ENCODE data around the gene NOL12. TPM values are rescaled to one million over a fixed set of nuclear protein-coding genes. Genes with fewer than 3 reads are reported as not detected.

NOL12 gene
- polyA plus RNA-seq, 2 of the 4 experiments (the other 2 are of a cell fraction) = 23.0 to 37.3 TPM

- peak; percentile 57; the same call in 1 of the 3 replicates for TF ChIP-seq BCL3 (IDR thresholded peaks at IDR 0.05)
- TF ChIP-seq E2F6 (IDR thresholded peaks at IDR 0.05; ENCODE audit: borderline replicate concordance, low read depth) = peak; percentile 82; the same call in 1 of the 2 replicates
- TF ChIP-seq CBX8 (IDR thresholded peaks at IDR 0.05) = no peak
- peak; percentile 97 for TF ChIP-seq PBX3 (IDR thresholded peaks at IDR 0.05)
- TF ChIP-seq RAD21 (conservative IDR thresholded peaks at IDR 0.05 in 1 of 2, IDR thresholded peaks at IDR 0.05 in 1 of 2) = no peak
- no peak for TF ChIP-seq CHD2 (IDR thresholded peaks at IDR 0.05; ENCODE audit: low read length, partially characterized antibody)
- TF ChIP-seq RCOR1 (IDR thresholded peaks at IDR 0.05; ENCODE audit: low read depth, low read length) = no peak
- no peak for TF ChIP-seq ESRRA (IDR thresholded peaks at IDR 0.05; ENCODE audit: borderline replicate concordance, low read length)
- no peak for TF ChIP-seq POLR2AphosphoS2 (conservative IDR thresholded peaks at IDR 0.05; ENCODE audit: low read length)
- TF ChIP-seq RARB (CRISPR knock-in tag; IDR thresholded peaks at IDR 0.05) = no peak
- no peak for TF ChIP-seq HDAC2 (IDR thresholded peaks at IDR 0.05)
- peak; percentile 98 for TF ChIP-seq RFX5 (IDR thresholded peaks at IDR 0.05)
- no peak for TF ChIP-seq ZC3H11A (IDR thresholded peaks at IDR 0.05)
- TF ChIP-seq EP300 (IDR thresholded peaks at IDR 0.05) = no peak
- no peak for TF ChIP-seq PHF8 (IDR thresholded peaks at IDR 0.05; ENCODE audit: borderline replicate concordance, low read depth)
- TF ChIP-seq MAX (IDR thresholded peaks at IDR 0.05) = peak; percentile 77
- TF ChIP-seq TP53 (CRISPR knock-in tag; IDR thresholded peaks at IDR 0.05) = no peak
- no peak for TF ChIP-seq HOXA7 (CRISPR knock-in tag; IDR thresholded peaks at IDR 0.05)
- peak in 1 of 2 experiments; percentile 62; a peak in 1 of 5 replicates for TF ChIP-seq JUN (IDR thresholded peaks at IDR 0.05)
- TF ChIP-seq ZNF302 (CRISPR knock-in tag; IDR thresholded peaks at IDR 0.05) = no peak
- no peak for TF ChIP-seq CBX2 (IDR thresholded peaks at IDR 0.05; ENCODE audit: borderline replicate concordance, low read depth)
These were observed 27.7 kb upstream of the NOL12 start, which contains the start of gene PDXP (continued) for GRCh38 chr22:37658133-37659065.

- ATAC-seq (peak in 1 of 2 experiments; percentile 36; a peak in 2 of 6 replicates), FAIRE-seq (no peak), DNase-seq (ENCODE audit: low read depth in 1 of 2, low spot score in 1 of 2) (no peak)
- Histone ChIP-seq H3K27ac (peak overlapping the region; percentile 77 to 92), H3K4me2 (peak overlapping the region; percentile 98), H3K4me1 (peaks cover 15% of the 10 kb centered on the region), H3K9me3 (no peaks in the 10 kb centered on the region), H3K4me3 (peak overlapping the region; percentile 82)
- TF ChIP-seq TP53 (CRISPR knock-in tag; IDR thresholded peaks at IDR 0.05) = no peak
- no peak for TF ChIP-seq HOXB13 (CRISPR knock-in tag; IDR thresholded peaks at IDR 0.05; ENCODE audit: low read depth)
- TF ChIP-seq MAFK (IDR thresholded peaks at IDR 0.05; ENCODE audit: partially characterized antibody) = no peak
- TF ChIP-seq MAZ (IDR thresholded peaks at IDR 0.05; ENCODE audit: borderline replicate concordance, low read depth, low read length) = no peak
- no peak for TF ChIP-seq CTCF (IDR thresholded peaks at IDR 0.05)
- TF ChIP-seq ZC3H11A (IDR thresholded peaks at IDR 0.05) = no peak
- no peak for TF ChIP-seq FOSB (CRISPR knock-in tag; IDR thresholded peaks at IDR 0.05)
- no peak for TF ChIP-seq CEBPB (IDR thresholded peaks at IDR 0.05)
- TF ChIP-seq SREBF2 (IDR thresholded peaks at IDR 0.05) = no peak
- TF ChIP-seq FOXS1 (CRISPR knock-in tag; IDR thresholded peaks at IDR 0.05) = no peak
- no peak for TF ChIP-seq CHD4 (IDR thresholded peaks at IDR 0.05; ENCODE audit: borderline replicate concordance)
- no peak for TF ChIP-seq RFX5 (IDR thresholded peaks at IDR 0.05)
- CTCF ChIA-PET = interaction anchor here (0.7 to 8.3 kb wide), 11 partner anchors 10 to 158 kb away, joined by 3 to 67 read pairs (median 4); partner anchors contain the start of genes GGA1, LGALS1 and SH3BP1
- POLR2A ChIA-PET = interaction anchor here (0.7 to 2.6 kb wide), 9 partner anchors 16 to 597 kb away, joined by 3 to 31 read pairs (median 5); partner anchors contain the start of genes LGALS1 and NOL12
- 22% methylated on average over 13 of the region's 68 CpGs for WGBS (ENCODE audit: missing lambda C conversion rate)
These were observed 26.9 kb upstream of the NOL12 start for GRCh38 chr22:37659066-37659896.
